HG03045 (cell line): ENCODE data around the gene ZNF564.
"Not testable (repeated sequence)": the region's sequence is repeated elsewhere in the genome, so short reads cannot be mapped to it uniquely, and the experiment has no call there.

ENCODE experiments used
- ATAC-seq: cut with Tn5 transposase; IDR thresholded peaks from one replicate; pipeline ENCODE4 v1.9.1; 2021; ENCODE audit warnings: mild to moderate bottlenecking, moderate library complexity; ENCODE audit not compliant: unreplicated experiment

Gene ZNF564

GRCh38 chr19:12513531-12514061 is 37.7 kb downstream of the ZNF564 start:
- no peak for ATAC-seq

GRCh38 chr19:12497032-12497431 is 54.2 kb downstream of the ZNF564 start:
- no peak for ATAC-seq

- no peak for ATAC-seq
Observed at GRCh38 chr19:12496480-12496879, 54.8 kb downstream of the ZNF564 start.

GRCh38 chr19:12495002-12495802 is 56.1 kb downstream of the ZNF564 start:
- ATAC-seq: no peak

- ATAC-seq: no peak
Observed at GRCh38 chr19:12494260-12494860, 56.9 kb downstream of the ZNF564 start.

GRCh38 chr19:12486265-12486783 is 65.0 kb downstream of the ZNF564 start:
- ATAC-seq: not testable (repeated sequence)

GRCh38 chr19:12485571-12485970 is 65.7 kb downstream of the ZNF564 start:
- ATAC-seq: no peak

GRCh38 chr19:12485052-12485416 is 66.2 kb downstream of the ZNF564 start:
- ATAC-seq: no peak

- ATAC-seq: peak; percentile 94
Observed at GRCh38 chr19:12484371-12485051, 66.8 kb downstream of the ZNF564 start, which contains the start of gene ZNF709. TSS of gene ZNF709 (minus strand) at chr19:12484816. CDS start at chr19:12484657, 159 bp downstream.

GRCh38 chr19:12484011-12484370 is 67.3 kb downstream of the ZNF564 start:
- ATAC-seq: no peak

GRCh38 chr19:12482509-12482886 is 68.8 kb downstream of the ZNF564 start:
- no peak for ATAC-seq

GRCh38 chr19:12481781-12482508 is 69.3 kb downstream of the ZNF564 start:
- no peak for ATAC-seq

- no peak for ATAC-seq
Observed at GRCh38 chr19:12478234-12478941, 72.9 kb downstream of the ZNF564 start.
